Fibroblast of mammary gland (primary cell): Measurements from ENCODE around the gene CTDSPL.

ENCODE experiments used
- DNase-seq: peaks from one replicate; pipeline ENCODE4 v3.0.0-alpha.2; 2010; ENCODE audit warnings: low read depth
- H3K4me3 ChIP-seq: 2 replicates; pipeline ENCODE4 v1.5.1; 2011; ENCODE audit warnings: low read depth, mild to moderate bottlenecking, low read length, moderate library complexity; ENCODE audit not compliant: control insufficient read depth
- TF ChIP-seq, protein P1 (sequence below): conservative IDR thresholded peaks from 2 replicates; pipeline ENCODE4 v1.5.1; 2011; ENCODE audit warnings: low read depth, low read length, inconsistent platforms; ENCODE audit not compliant: control insufficient read depth, insufficient read depth

Gene CTDSPL

DNA sequence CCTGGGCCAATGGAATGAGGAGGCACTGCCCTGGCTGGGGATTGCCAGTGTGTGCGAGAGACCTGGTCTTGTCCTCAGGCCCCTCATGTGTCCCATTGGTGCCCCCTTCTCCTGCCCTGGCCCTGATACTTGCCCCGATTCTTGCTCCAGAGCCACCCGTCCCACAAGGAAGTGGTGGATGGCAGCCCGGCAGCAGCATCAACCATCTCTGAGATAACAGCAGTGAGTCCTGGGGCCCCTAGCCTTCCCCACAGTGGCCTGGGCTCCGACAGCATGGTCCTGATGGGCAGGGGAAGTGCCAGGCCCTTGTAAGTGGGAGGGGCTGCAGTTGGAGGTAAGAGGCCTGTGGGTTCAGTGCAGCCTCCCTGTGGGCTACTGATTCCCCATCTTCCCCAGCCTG lies 144.4 kb downstream of the CTDSPL start:
- TF ChIP-seq, protein P1, sequence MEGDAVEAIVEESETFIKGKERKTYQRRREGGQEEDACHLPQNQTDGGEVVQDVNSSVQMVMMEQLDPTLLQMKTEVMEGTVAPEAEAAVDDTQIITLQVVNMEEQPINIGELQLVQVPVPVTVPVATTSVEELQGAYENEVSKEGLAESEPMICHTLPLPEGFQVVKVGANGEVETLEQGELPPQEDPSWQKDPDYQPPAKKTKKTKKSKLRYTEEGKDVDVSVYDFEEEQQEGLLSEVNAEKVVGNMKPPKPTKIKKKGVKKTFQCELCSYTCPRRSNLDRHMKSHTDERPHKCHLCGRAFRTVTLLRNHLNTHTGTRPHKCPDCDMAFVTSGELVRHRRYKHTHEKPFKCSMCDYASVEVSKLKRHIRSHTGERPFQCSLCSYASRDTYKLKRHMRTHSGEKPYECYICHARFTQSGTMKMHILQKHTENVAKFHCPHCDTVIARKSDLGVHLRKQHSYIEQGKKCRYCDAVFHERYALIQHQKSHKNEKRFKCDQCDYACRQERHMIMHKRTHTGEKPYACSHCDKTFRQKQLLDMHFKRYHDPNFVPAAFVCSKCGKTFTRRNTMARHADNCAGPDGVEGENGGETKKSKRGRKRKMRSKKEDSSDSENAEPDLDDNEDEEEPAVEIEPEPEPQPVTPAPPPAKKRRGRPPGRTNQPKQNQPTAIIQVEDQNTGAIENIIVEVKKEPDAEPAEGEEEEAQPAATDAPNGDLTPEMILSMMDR: no peak
- no peak for DNase-seq

DNA sequence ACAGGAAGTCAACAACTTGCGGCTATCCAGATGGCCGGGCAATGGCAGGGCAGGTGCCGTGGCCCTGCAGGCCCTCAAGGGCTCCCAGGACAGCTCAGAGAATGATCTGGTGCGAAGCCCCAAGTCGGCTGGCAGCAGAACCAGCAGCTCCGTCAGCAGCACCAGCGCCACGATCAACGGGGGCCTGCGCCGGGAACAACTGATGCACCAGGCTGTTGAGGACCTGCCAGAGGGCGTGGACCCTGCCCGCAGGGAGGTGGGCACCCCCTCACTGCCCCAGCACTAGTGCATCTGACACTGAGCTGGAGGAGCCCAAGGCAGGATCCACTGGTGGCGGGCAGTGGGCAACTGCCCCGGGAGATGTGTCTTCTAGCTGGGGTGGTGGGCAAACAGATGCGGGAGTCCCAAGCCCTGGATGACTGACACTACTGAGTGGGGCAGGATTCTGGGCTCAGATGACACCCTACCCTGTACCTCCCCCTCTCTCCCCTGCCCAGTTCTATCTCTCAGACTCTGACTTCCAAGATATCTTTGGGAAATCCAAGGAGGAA lies 144.8 kb downstream of the CTDSPL start:
- TF ChIP-seq, protein P1: no peak
- no peak for DNase-seq

More for the DNA sequence above, 144.4 kb downstream of the CTDSPL start:
- no peak overlapping the region for H3K4me3 ChIP-seq

DNA sequence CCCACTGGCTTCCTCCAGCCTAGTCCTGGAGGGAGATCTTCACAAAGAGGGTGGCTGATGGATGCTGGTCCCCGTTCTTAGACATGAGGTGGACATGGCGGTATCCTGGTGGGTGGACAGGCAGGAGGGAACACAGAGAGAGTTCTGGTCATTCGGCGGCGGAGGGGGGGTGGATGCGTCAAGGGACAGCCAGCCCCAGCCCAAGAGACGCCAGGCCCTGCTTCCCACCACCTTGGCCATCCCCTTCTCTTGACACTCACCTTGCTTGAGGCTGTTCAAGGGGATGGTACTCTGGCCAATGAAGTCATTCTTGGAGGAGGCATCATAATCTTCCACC lies 146.0 kb downstream of the CTDSPL start:
- DNase-seq: no peak
- H3K4me3 ChIP-seq: no peak overlapping the region
- TF ChIP-seq, protein P1: no peak

More for the DNA sequence above, 144.8 kb downstream of the CTDSPL start:
- no peak overlapping the region for H3K4me3 ChIP-seq

DNA sequence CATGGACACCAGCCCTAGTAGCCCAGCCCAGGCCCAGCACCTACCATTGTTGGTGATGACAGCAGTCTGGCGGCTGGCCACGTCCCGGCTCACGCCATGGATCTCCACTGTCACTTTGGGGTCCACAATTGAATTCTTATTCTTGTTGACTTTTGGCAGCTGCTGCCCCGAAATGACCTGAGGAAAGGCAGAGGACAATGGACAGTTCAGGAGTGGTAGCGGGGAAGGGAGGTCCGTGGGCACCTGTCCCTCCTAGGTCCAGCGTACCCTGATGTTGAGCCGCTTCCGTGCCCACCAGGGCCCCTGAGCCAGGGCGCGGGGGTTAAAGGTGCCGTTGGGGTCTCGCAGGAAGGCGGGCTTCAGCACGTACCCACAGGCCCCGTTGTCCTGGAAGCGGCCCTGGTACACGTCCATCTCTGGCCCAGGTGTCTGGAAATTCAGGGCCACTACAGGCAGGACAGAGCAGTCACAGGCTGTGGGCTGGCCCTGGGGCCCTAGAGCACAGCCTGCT lies 146.6 kb downstream of the CTDSPL start:
- no peak for DNase-seq
- H3K4me3 ChIP-seq: no peak overlapping the region
- TF ChIP-seq, protein P1: no peak

DNA sequence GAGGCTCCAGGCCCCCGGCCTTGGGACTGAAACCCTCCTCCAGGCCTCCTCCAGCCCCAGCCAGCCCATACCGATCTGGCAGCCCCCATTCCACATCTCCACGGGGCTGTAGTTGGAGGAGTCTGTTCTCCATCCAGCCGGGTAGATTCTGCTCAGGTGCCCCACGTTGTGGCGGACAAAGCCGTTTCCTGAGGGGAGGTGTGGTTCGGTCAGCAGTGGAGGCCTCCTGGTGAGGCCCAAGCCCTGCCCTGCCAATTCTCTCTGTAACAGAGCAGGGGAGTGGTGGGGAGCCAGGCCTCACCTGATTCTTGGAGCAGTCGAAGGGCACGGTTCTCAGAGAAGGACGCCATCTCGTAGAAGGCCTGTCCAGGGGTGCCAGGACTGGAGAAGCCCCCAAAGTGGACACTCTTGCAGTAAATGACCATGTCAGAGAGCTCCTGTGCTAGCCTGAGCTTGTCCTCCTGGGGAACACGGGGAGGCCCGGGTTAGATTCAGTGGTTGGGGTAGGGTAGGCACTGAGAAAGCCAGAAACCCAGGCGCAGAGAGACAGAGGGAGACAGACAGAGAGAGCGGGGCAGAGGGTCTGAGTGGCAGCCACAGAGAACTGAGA lies 147.4 kb downstream of the CTDSPL start:
- DNase-seq: no peak
- TF ChIP-seq, protein P1: no peak
- H3K4me3 ChIP-seq: no peak overlapping the region

DNA sequence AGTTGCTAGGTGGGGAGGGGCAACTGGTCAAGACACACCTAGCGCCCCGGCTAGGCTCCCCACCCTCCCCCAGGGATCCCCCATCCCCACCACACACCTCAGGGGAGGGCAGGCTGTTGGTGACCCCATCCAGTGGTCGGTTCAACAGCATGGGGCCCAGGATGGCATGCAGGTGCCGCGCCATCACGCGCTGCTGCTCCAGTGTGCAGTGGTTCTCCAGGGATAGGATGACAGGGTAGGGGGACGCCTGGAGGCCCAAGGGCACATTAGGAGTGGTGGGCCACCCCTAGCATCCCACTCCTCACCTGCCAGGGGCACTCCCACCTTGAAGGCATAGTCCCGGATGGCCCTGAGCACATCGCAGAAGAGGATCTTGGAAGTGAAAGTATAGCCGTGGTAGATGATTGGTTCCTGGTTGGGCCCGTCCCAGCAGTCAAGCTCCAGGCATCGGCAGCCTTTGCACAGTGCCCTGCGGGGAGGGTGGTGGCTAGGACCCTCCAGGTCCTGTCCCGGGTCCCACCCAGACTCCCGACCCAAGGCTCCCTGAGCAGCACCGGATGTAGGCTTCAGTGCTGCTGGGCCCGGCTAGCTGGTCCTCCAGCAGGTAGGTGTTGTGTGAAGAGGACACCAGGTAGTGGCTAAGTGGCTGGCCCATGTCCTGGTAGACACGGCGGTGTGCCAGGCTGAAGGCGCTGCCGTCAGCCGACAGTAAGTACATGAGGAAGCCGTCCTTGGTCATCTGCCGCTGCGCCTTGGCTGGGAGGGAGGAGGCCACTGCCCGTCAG lies 148.3 kb downstream of the CTDSPL start:
- TF ChIP-seq, protein P1: no peak
- no peak for DNase-seq
- H3K4me3 ChIP-seq: no peak overlapping the region
